ENCODE results near the gene WDSUB1. TPM values are rescaled to one million over a fixed set of nuclear protein-coding genes. Genes with fewer than 3 reads are reported as not detected.
A peak's percentile ranks its signal among the peaks of the same experiment; 100 is the strongest.

WDSUB1 gene
- total and polyA plus RNA-seq, 9 of the 15 experiments (the other 6 are each of a cell fraction or from before 2014, with no cell fraction given) = 5.2 to 13.7 (median 9.4) TPM

GRCh38 chr2:159208438-159208837 is 78.1 kb downstream of the WDSUB1 start (continued):
- TF ChIP-seq ZNF561 (CRISPR knock-in tag; conservative IDR thresholded peaks at IDR 0.05) (no peak), SMC3 (conservative IDR thresholded peaks at IDR 0.05; ENCODE audit: insufficient read depth, low read depth, low read length) (peak; percentile 65), CREB3L1 (IDR thresholded peaks at IDR 0.05; ENCODE audit: borderline replicate concordance, low read depth) (no peak), RAD21 (CRISPR knock-in tag; conservative IDR thresholded peaks at IDR 0.05 in 1 of 2, IDR thresholded peaks at IDR 0.05 in 1 of 2) (peak; percentile 56 to 83), CTCFL (IDR thresholded peaks at IDR 0.05; ENCODE audit: borderline replicate concordance, insufficient read depth, low read depth, low read length, poor library complexity, severe bottlenecking) (peak; percentile 35), PTBP1 (IDR thresholded peaks at IDR 0.05; ENCODE audit: low read depth, low read length) (no peak), RCOR1 (IDR thresholded peaks at IDR 0.05; ENCODE audit: borderline replicate concordance in 1 of 2, low read depth in 2 of 2, low read length in 2 of 2) (peak in 1 of 2 experiments; percentile 58; a peak in 2 of 4 replicates)

Data from K562 (cell line).